ENCODE data around the gene CCDC71.

DNA sequence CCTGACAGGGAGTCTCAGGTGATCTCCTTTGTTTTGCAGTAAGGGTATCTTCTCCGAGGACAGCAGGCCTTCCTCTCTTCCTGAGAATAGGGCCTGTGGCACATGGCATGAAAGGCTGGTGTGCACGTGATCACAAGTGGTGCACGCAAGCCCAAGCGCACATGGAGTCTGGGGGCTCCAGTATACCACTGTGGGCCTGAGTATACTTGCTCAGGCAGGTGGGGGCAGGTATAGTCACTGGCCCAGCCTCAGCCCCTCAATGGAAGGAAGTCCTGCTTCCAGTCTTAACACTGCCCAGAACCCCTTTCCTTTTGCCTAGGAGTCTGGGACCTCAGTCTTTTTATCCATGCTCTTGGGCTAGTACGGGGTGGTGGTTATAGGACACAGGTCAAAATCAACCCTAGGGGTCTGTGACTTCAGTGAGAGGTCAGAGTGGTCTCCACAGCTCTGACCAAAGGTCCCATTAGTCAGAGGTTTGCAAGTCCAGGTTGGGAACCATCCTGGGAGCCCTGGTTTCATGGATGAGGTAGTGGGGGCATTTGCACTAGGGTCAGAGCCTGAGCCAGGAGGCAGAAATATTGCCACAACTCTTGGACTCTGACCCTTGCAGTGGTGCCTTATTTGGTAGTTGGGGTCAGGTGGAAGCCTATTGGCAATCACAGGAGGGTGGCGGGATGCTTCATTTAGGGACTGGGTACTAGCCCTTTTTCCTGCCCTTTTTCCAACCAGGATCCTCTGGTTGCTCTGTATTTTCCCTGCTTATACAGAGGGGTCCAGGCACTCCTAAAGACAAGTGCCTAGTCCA is 823 bp upstream of the CCDC71 start:
- no peak for TF ChIP-seq POLR2A (IDR thresholded peaks at IDR 0.05)
- TF ChIP-seq CTCF (IDR thresholded peaks at IDR 0.05), result no peak
- TF ChIP-seq POLR2AphosphoS5 (IDR thresholded peaks at IDR 0.05), result no peak

Data from prostate gland (tissue), 2 donors.